K562 (cell line): ENCODE results near the gene RHBDF2.

Experiments used
- CBX3 ChIP-seq, 2 experiments: IDR thresholded peaks; 1 replicate in 1 of 2; 2 replicates in 1 of 2; pipeline ENCODE4 v1.6.1; 2012; ENCODE audit warnings: inconsistent platforms in 2 of 2, low read length in 2 of 2, borderline replicate concordance in 1 of 2, control low read depth in 1 of 2
- ELF4 ChIP-seq: fragments of 450-650 bp; formaldehyde crosslinking; IDR thresholded peaks from 2 replicates; pipeline ENCODE4 v1.4.0; 2022; ENCODE audit warnings: missing genetic modification characterization
- MTA1 ChIP-seq: fragments of 450-650 bp; IDR thresholded peaks from 2 replicates; pipeline ENCODE4 v1.6.1; 2017; ENCODE audit warnings: borderline replicate concordance
- NR1H2 ChIP-seq: sonication (generic); formaldehyde crosslinking; IDR thresholded peaks from 2 replicates; pipeline ENCODE4 v1.4.0; 2020; ENCODE audit warnings: mild to moderate bottlenecking, missing genetic modification reagents
- POLR2AphosphoS5 ChIP-seq: IDR thresholded peaks from 2 replicates; pipeline ENCODE4 v1.6.1; 2011; ENCODE audit warnings: mild to moderate bottlenecking, low read depth, low read length, moderate library complexity; ENCODE audit not compliant: control insufficient read depth, insufficient read depth
- RNF2 ChIP-seq: sonication (generic); IDR thresholded peaks from 2 replicates; pipeline ENCODE4 v1.6.1; 2016
- ZNF165 ChIP-seq: fragments of 250-450 bp; sonication (Bioruptor Pico); IDR thresholded peaks from 2 replicates; pipeline ENCODE4 v1.4.0; 2020; ENCODE audit warnings: borderline replicate concordance

- TF ChIP-seq ELF4 (CRISPR knock-in tag) (no peak), POLR2AphosphoS5 (no peak), RNF2 (no peak), NR1H2 (CRISPR knock-in tag) (no peak), MTA1 (no peak), CBX3 (IDR thresholded peaks at IDR 0.05; ENCODE audit: borderline replicate concordance in 1 of 2, low read length in 2 of 2) (no peak), ZNF165 (CRISPR knock-in tag) (no peak)
Observed at GRCh38 chr17:76500747-76501017, 541 bp downstream of the RHBDF2 start.
